Panc1 (cell line): ENCODE results near the gene GPAM. TPM values are rescaled to one million over a fixed set of nuclear protein-coding genes. Genes with fewer than 3 reads are reported as not detected.

Experiments used
- ATAC-seq: fragments of 200-7000 bp; cut with Tn5 transposase; 2 replicates; pipeline ENCODE4 v1.9.1; 2020; ENCODE audit warnings: mild to moderate bottlenecking, moderate library complexity
- BruUV-seq: library from RNA; stranded (reverse); fragments of 400-500 nt; replicated peaks from 2 replicates; lab custom pipeline; 2021; lab: Mats Ljungman, UMichigan
- CTCF ChIA-PET: fragments of 300-600 bp; sonication (Branson Sonifier 250); formaldehyde crosslinking; loops from one replicate; lab custom pipeline; 2022; ENCODE audit warnings: antibody characterized with exemption; lab: Charles Lee
- POLR2A ChIA-PET: fragments of 300-600 bp; sonication (Branson Sonifier 250); formaldehyde crosslinking; loops from one replicate; lab custom pipeline; 2022; ENCODE audit warnings: antibody characterized with exemption; lab: Charles Lee
- DNase-seq: peaks from one replicate; pipeline ENCODE4 v3.0.0-alpha.2; 2010; ENCODE audit warnings: low read depth, low spot score
- H3K27ac ChIP-seq: 2 replicates; pipeline ENCODE4 v1.5.1; 2011; ENCODE audit warnings: mild to moderate bottlenecking, low read length, inconsistent platforms
- H3K27me3 ChIP-seq: fragments of 200-500 bp; sonication (Bioruptor generic); 2 replicates; pipeline ENCODE4 v1.6.0; 2014; ENCODE audit warnings: low read length, inconsistent platforms; ENCODE audit not compliant: control insufficient read depth, insufficient read depth
- H3K36me3 ChIP-seq: fragments of 200-500 bp; sonication (Bioruptor generic); 2 replicates; pipeline ENCODE4 v1.5.1; 2014; ENCODE audit warnings: inconsistent platforms, mild to moderate bottlenecking, low read length, moderate library complexity; ENCODE audit not compliant: control insufficient read depth, insufficient read depth
- H3K4me1 ChIP-seq: 2 replicates; pipeline ENCODE4 v1.5.1; 2011; ENCODE audit warnings: inconsistent platforms, mild to moderate bottlenecking, low read length, moderate library complexity; ENCODE audit not compliant: control insufficient read depth, insufficient read depth
- H3K4me3 ChIP-seq, 2 experiments: 2 replicates each; pipeline ENCODE4 v1.5.1; 2011 to 2012; ENCODE audit warnings: low read depth in 2 of 2, low read length in 2 of 2, mild to moderate bottlenecking in 2 of 2, inconsistent platforms in 1 of 2, moderate library complexity in 1 of 2
- H3K9me3 ChIP-seq: fragments of 200-500 bp; sonication (Bioruptor generic); 2 replicates; pipeline ENCODE4 v1.5.1; 2014; ENCODE audit warnings: low read depth, mild to moderate bottlenecking, inconsistent platforms, low read length, moderate library complexity; ENCODE audit not compliant: control insufficient read depth, insufficient read depth
- CTCF ChIP-seq: fragments of 450-650 bp; IDR thresholded peaks from 2 replicates; pipeline ENCODE4 v1.5.1; 2017; ENCODE audit warnings: mild to moderate bottlenecking
- POLR2AphosphoS5 ChIP-seq: IDR thresholded peaks from 2 replicates; pipeline ENCODE4 v1.6.1; 2012; ENCODE audit warnings: mild to moderate bottlenecking, low read depth, low read length, moderate library complexity
- REST ChIP-seq, 2 experiments: IDR thresholded peaks; 2 replicates each; pipeline ENCODE4 v1.6.1; 2011 to 2012; ENCODE audit warnings: low read depth in 2 of 2, control low read depth in 1 of 2, low read length in 1 of 2, mild to moderate bottlenecking in 1 of 2, moderate library complexity in 1 of 2; ENCODE audit not compliant: insufficient read depth in 1 of 2
- SIN3A ChIP-seq: IDR thresholded peaks from 2 replicates; pipeline ENCODE4 v1.6.1; 2012; ENCODE audit warnings: low read depth, mild to moderate bottlenecking, low read length, moderate library complexity, borderline replicate concordance; ENCODE audit not compliant: insufficient read depth
- TCF7L2 ChIP-seq: IDR thresholded peaks from 2 replicates; pipeline ENCODE4 v1.6.1; 2011; ENCODE audit warnings: mild to moderate bottlenecking, low read depth, low read length, inconsistent platforms
- in situ Hi-C: cut with HindIII; loops from 2 replicates; pipeline ENCODE4 v1.10.0; 2016; ENCODE audit warnings: low sequenced_read_pairs, low pct_unique_long_range_greater_than_20kb
- intact Hi-C: fragments of 100-400 bp; cut with micrococcal nuclease; formaldehyde crosslinking; loops from one replicate; pipeline ENCODE4 v1.10.0; 2022; ENCODE audit not compliant: unreplicated experiment
- total RNA-seq: library from RNA; stranded (reverse); gene quantifications from one replicate; pipeline ENCODE4 v1.2.1, GENCODE V29; 2021; ENCODE audit not compliant: unreplicated experiment

The GPAM gene
- total RNA-seq, 1 experiment from 2014 or later: 8.0 TPM

DNA sequence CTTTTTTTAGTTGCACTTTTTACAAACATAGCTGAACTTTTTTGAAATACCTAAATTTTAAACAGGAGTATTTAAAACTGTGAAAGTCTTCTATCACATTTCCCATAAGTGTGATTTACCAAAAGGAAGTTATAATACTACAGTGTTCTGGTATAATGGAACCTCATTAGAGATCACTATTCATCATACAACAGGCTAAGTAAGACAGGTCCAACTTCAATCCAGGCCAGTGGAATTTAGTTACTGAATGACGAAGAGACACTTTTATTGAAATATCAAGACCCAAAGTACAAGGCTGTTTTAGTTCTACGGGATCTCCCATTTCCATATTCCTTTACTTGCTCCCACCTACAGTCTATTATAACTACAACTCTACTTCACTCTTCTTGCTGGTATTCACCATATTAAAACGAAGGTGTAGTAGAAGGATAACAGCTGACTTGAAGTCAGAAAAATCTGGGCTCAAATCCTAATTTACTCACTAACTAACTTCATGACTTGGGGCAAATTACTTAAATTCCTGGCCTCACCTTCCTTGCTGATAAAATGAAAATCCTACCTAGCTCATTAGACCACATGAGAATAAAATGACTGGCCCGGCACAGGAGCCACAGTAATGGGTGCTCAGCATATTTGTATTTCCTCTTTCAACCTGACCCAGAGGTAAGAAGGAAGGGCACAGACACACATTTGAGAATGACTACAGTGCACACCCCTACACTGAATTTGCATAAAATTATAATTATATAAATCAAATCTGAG lies 21.6 kb downstream of the GPAM start:
- ATAC-seq: no peak
- TF ChIP-seq REST (IDR thresholded peaks at IDR 0.05; ENCODE audit: insufficient read depth in 1 of 2, low read depth in 2 of 2, low read length in 1 of 2): no peak
- no peak for TF ChIP-seq CTCF
- TF ChIP-seq TCF7L2: no peak
- TF ChIP-seq SIN3A: no peak
- no peak for TF ChIP-seq POLR2AphosphoS5
- in situ Hi-C loops: no loop called here
- no peak overlapping the region for H3K4me3 ChIP-seq
- no peak for DNase-seq
- no TSS peak for BruUV-seq
- peaks cover 8% of the 10 kb centered on the region for H3K36me3 ChIP-seq
- H3K27ac ChIP-seq: no peak overlapping the region
- intact Hi-C loops: no loop called here
- H3K9me3 ChIP-seq: no peaks in the 10 kb centered on the region
- ChIA-PET POLR2A (no interaction called here), CTCF (interaction anchor here (0.6 to 0.7 kb wide), 2 partner anchors 147 to 153 kb away, joined by 3 read pairs; no protein-coding TSS in a partner anchor)
- H3K4me1 ChIP-seq: no peaks in the 10 kb centered on the region
- no peaks in the 10 kb centered on the region for H3K27me3 ChIP-seq

DNA sequence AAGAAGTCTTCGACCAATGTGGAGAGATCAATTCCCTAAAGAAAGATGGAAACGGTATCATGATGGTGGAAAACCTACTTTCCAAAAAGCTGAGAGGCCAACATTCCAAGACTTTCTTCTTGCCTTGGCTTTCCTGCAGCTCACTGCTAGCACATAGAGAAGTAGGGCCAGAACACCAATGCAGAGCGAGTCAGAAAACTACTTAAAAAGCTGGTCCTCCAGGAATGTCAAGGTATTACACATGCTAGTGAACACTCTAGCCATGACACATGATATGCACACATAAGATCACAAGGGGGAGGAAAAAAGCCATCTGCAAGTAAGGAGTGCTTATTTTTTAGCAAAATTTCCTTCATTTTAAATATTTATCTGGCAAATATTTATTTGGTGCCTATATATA lies 22.7 kb downstream of the GPAM start:
- Histone ChIP-seq H3K36me3 (peaks cover 8% of the 10 kb centered on the region), H3K27me3 (no peaks in the 10 kb centered on the region), H3K9me3 (no peaks in the 10 kb centered on the region), H3K27ac (no peak overlapping the region), H3K4me1 (no peaks in the 10 kb centered on the region), H3K4me3 (no peak overlapping the region)
- intact Hi-C loops (no loop called here), in situ Hi-C loops (no loop called here)
- ChIA-PET POLR2A (no interaction called here), CTCF (no interaction called here)
- DNase-seq: no peak
- BruUV-seq: no TSS peak
- ATAC-seq: no peak
- TF ChIP-seq REST (IDR thresholded peaks at IDR 0.05; ENCODE audit: insufficient read depth in 1 of 2, low read depth in 2 of 2, low read length in 1 of 2) (no peak), TCF7L2 (no peak), POLR2AphosphoS5 (no peak), CTCF (no peak), SIN3A (no peak)
